H1 (cell line): ENCODE results near the gene GRXCR2. TPM values are rescaled to one million over a fixed set of nuclear protein-coding genes. Genes with fewer than 3 reads are reported as not detected.

Experiments
- CTCF ChIA-PET: fragments of 300-600 bp; sonication (Branson Sonifier 250); formaldehyde crosslinking; loops from one replicate; lab custom pipeline; 2021; ENCODE audit not compliant: partially characterized antibody; lab: Charles Lee
- POLR2A ChIA-PET: fragments of 300-600 bp; sonication (Branson Sonifier 250); formaldehyde crosslinking; loops from one replicate; lab custom pipeline; 2021; ENCODE audit warnings: inconsistent platforms; ENCODE audit not compliant: partially characterized antibody; lab: Charles Lee
- DNase-seq, 2 experiments: peaks; one replicate each; pipeline versions ENCODE4 v3.0.0 to v3.0.0-alpha.2; 2010 to 2022; ENCODE audit warnings: low spot score in 2 of 2, low read depth in 1 of 2, mixed read lengths in 1 of 2
- FAIRE-seq: peaks from 2 replicates; lab custom pipeline; 2011; peaks lifted over from hg19 to GRCh38; lab: Jason Lieb, UNC
- H2AFZ ChIP-seq: 2 replicates; pipeline ENCODE4 v1.8.1; 2012; ENCODE audit warnings: low read length, inconsistent platforms
- H2AK5ac ChIP-seq: 2 replicates; pipeline ENCODE4 v1.6.1; 2013; ENCODE audit warnings: low read depth, low read length
- H2BK120ac ChIP-seq: replicated peaks from 2 replicates; pipeline ENCODE3; 2013; ENCODE audit warnings: low read depth, low read length, inconsistent platforms
- H2BK12ac ChIP-seq: 2 replicates; pipeline ENCODE4 v1.6.1; 2013; ENCODE audit warnings: low read depth, low read length
- H2BK15ac ChIP-seq: 2 replicates; pipeline ENCODE4 v1.6.1; 2013; ENCODE audit warnings: low read length
- H2BK20ac ChIP-seq: 2 replicates; pipeline ENCODE4 v1.6.1; 2013; ENCODE audit warnings: low read length
- H2BK5ac ChIP-seq: 2 replicates; pipeline ENCODE4 v1.6.1; 2013; ENCODE audit warnings: low read depth, low read length
- H3K14ac ChIP-seq: 2 replicates; pipeline ENCODE4 v1.6.1; 2013; ENCODE audit warnings: inconsistent platforms; ENCODE audit not compliant: insufficient read length
- H3K18ac ChIP-seq: 2 replicates; pipeline ENCODE4 v1.6.1; 2013; ENCODE audit warnings: low read length; ENCODE audit errors: extremely low read depth
- H3K23ac ChIP-seq: 2 replicates; pipeline ENCODE4 v1.6.1; 2013; ENCODE audit warnings: inconsistent platforms; ENCODE audit not compliant: insufficient read length
- H3K23me2 ChIP-seq: 2 replicates; pipeline ENCODE4 v1.6.1; 2013; ENCODE audit warnings: low read depth, low read length
- H3K27ac ChIP-seq: 2 replicates; pipeline ENCODE4 v1.6.1; 2011; ENCODE audit warnings: low read depth, low read length, inconsistent platforms
- H3K27me3 ChIP-seq, 4 experiments: replicated peaks in 1 of 4; 1 replicate in 1 of 4; 2 replicates in 3 of 4; pipeline versions ENCODE4 v1.6.1 to v1.8.1; 2011 to 2013; ENCODE audit warnings: low read length in 3 of 4, mild to moderate bottlenecking in 3 of 4, inconsistent platforms in 2 of 4, mixed read lengths in 2 of 4, moderate library complexity in 1 of 4; ENCODE audit not compliant: control insufficient read depth in 3 of 4, insufficient read depth in 3 of 4; ENCODE audit errors: extremely low read depth in 1 of 4
- H3K36me3 ChIP-seq, 4 experiments: 2 replicates each; pipeline versions ENCODE4 v1.6.1 to v1.8.1; 2011 to 2013; ENCODE audit warnings: mild to moderate bottlenecking in 4 of 4, low read length in 3 of 4, moderate library complexity in 2 of 4, control low read depth in 1 of 4, inconsistent platforms in 1 of 4; ENCODE audit not compliant: insufficient read depth in 4 of 4, control insufficient read depth in 2 of 4
- H3K4ac ChIP-seq: replicated peaks from 2 replicates; pipeline ENCODE3; 2013; ENCODE audit warnings: low read length, low read depth, mixed read lengths, inconsistent platforms; ENCODE audit not compliant: insufficient read length
- H3K4me1 ChIP-seq, 4 experiments: replicated peaks in 1 of 4; 1 replicate in 1 of 4; 2 replicates in 3 of 4; pipeline versions ENCODE4 v1.6.1 to v1.8.1; 2011 to 2013; ENCODE audit warnings: low read length in 3 of 4, inconsistent platforms in 2 of 4, mixed read lengths in 1 of 4; ENCODE audit not compliant: insufficient read depth in 4 of 4, control insufficient read depth in 3 of 4
- H3K4me2 ChIP-seq, 2 experiments: 2 replicates each; pipeline versions ENCODE4 v1.6.1 to v1.8.1; 2011 to 2013; ENCODE audit warnings: low read depth in 2 of 2, low read length in 2 of 2, control low read depth in 1 of 2, inconsistent platforms in 1 of 2, mild to moderate bottlenecking in 1 of 2; ENCODE audit not compliant: insufficient read depth in 1 of 2
- H3K4me3 ChIP-seq, 4 experiments: fragments of 200-600, 300-600 bp in 1 of 4; sonication (generic), shearing (Covaris generic), sonication (Bioruptor Twin) in 1 of 4; 2 replicates each; pipeline versions ENCODE4 v1.5.1 to v1.8.1; 2011 to 2016; ENCODE audit warnings: low read length in 4 of 4, low read depth in 3 of 4, control low read depth in 2 of 4, inconsistent platforms in 2 of 4, mild to moderate bottlenecking in 2 of 4, mixed read lengths in 1 of 4, moderate library complexity in 1 of 4; ENCODE audit not compliant: insufficient read depth in 2 of 4; ENCODE audit errors: extremely low read depth in 1 of 4
- H3K56ac ChIP-seq: replicated peaks from 2 replicates; pipeline ENCODE3; 2013; ENCODE audit warnings: low read depth, mild to moderate bottlenecking, mixed read lengths, low read length, inconsistent platforms; ENCODE audit not compliant: insufficient read length
- H3K79me1 ChIP-seq: 2 replicates; pipeline ENCODE4 v1.6.1; 2013; ENCODE audit warnings: low read depth, low read length, control low read depth
- H3K79me2 ChIP-seq, 2 experiments: 2 replicates each; pipeline versions ENCODE4 v1.6.1 to v1.8.1; 2012 to 2013; ENCODE audit warnings: low read length in 2 of 2, mild to moderate bottlenecking in 2 of 2, inconsistent platforms in 1 of 2; ENCODE audit not compliant: insufficient read depth in 2 of 2, control insufficient read depth in 1 of 2
- H3K9ac ChIP-seq, 4 experiments: replicated peaks in 1 of 4; 1 replicate in 1 of 4; 2 replicates in 3 of 4; pipeline versions ENCODE4 v1.6.1 to v1.8.1; 2011 to 2013; ENCODE audit warnings: low read depth in 3 of 4, low read length in 3 of 4, control low read depth in 2 of 4, mild to moderate bottlenecking in 2 of 4, moderate library complexity in 2 of 4, inconsistent platforms in 1 of 4; ENCODE audit errors: extremely low read depth in 1 of 4
- H3K9me3 ChIP-seq, 2 experiments: 2 replicates each; pipeline versions ENCODE4 v1.6.1 to v1.8.1; 2012 to 2013; ENCODE audit warnings: mild to moderate bottlenecking in 2 of 2, moderate library complexity in 2 of 2, control low read depth in 1 of 2, inconsistent platforms in 1 of 2, low read depth in 1 of 2, low read length in 1 of 2, mixed read lengths in 1 of 2; ENCODE audit not compliant: insufficient read depth in 2 of 2
- H4K20me1 ChIP-seq, 2 experiments: replicated peaks in 1 of 2; 2 replicates each; pipeline versions ENCODE3 to v1.8.1; 2011 to 2013; ENCODE audit warnings: inconsistent platforms in 2 of 2, low read length in 2 of 2, mild to moderate bottlenecking in 1 of 2; ENCODE audit not compliant: insufficient read depth in 2 of 2, control insufficient read depth in 1 of 2
- H4K5ac ChIP-seq: 2 replicates; pipeline ENCODE4 v1.6.1; 2013; ENCODE audit warnings: low read length, low read depth, mixed read lengths, inconsistent platforms; ENCODE audit not compliant: insufficient read length
- H4K8ac ChIP-seq: 2 replicates; pipeline ENCODE4 v1.8.0; 2013; ENCODE audit warnings: mild to moderate bottlenecking, moderate library complexity, low read length, inconsistent platforms; ENCODE audit not compliant: insufficient read depth; ENCODE audit errors: extremely low read depth
- H4K91ac ChIP-seq: replicated peaks from 2 replicates; pipeline ENCODE3; 2013; ENCODE audit warnings: low read length, mixed read lengths, inconsistent platforms; ENCODE audit not compliant: insufficient read length
- BRCA1 ChIP-seq: IDR thresholded peaks from 2 replicates; pipeline ENCODE4 v1.6.1; 2012; ENCODE audit warnings: low read depth, low read length, improper control_type of control experiment
- CBX5 ChIP-seq: fragments of 300-800, 300-1000 bp; sonication (generic); IDR thresholded peaks from 2 replicates; pipeline ENCODE4 v1.7.1; 2016; ENCODE audit warnings: antibody characterized with exemption, low read length, low read depth
- CREB1 ChIP-seq: IDR thresholded peaks from 2 replicates; pipeline ENCODE4 v1.6.1; 2012; ENCODE audit warnings: inconsistent platforms
- FOSL1 ChIP-seq: IDR thresholded peaks from 2 replicates; pipeline ENCODE4 v1.6.1; 2011; ENCODE audit warnings: mild to moderate bottlenecking, low read depth, low read length, moderate library complexity; ENCODE audit not compliant: insufficient read depth
- POLR2AphosphoS5 ChIP-seq: IDR thresholded peaks from 2 replicates; pipeline ENCODE4 v1.6.1; 2011; ENCODE audit warnings: low read depth, low read length
- WGBS, 2 experiments: shearing (Covaris generic) in 1 of 2; methylation state at CpG; one replicate each; pipeline versions ENCODE4 v1.1.6 to v1.1.7; 2013 to 2015; ENCODE audit warnings: low lambda C conversion rate in 2 of 2, mixed read lengths in 2 of 2, inconsistent platforms in 1 of 2, low coverage in 1 of 2, missing lambda C conversion rate in 1 of 2; ENCODE audit not compliant: insufficient replicate concordance in 2 of 2, insufficient coverage in 1 of 2, insufficient read length in 1 of 2; ENCODE audit errors: extremely low coverage in 1 of 2, missing lambda C conversion rate in 1 of 2; 5-methylcytosine and 5-hydroxymethylcytosine counted together
- polyA plus RNA-seq, 7 experiments: library from polyadenylated mRNA; depleted of rRNA in 3 of 7; stranded (reverse) in 5 of 7; unstranded in 2 of 7; fragments of >200 nt in 5 of 7; fragments of 200-250 nt in 2 of 7; gene quantifications; 1 replicate in 5 of 7; 2 replicates in 1 of 7; 4 replicates in 1 of 7; pipeline versions ENCODE4 v1.2.1 to v1.2.3, GENCODE V29; 2011 to 2013; ENCODE audit warnings: missing spikeins in 2 of 7, mixed read lengths in 2 of 7
- total RNA-seq: library from RNA; stranded (reverse); fragmentation: NEBNext Ultra II Directional; extraction: Animal tissue kit (Norgen Biotek cat#: 25700); gene quantifications from 2 replicates; pipeline ENCODE4 v1.2.1, GENCODE V29; 2021

The GRXCR2 gene
- total and polyA plus RNA-seq, 2 of the 8 experiments (the other 6 are each of a cell fraction or from before 2014, with no cell fraction given) = not detected

GRCh38 chr5:145915970-145916638 lies 43.3 kb upstream of the GRXCR2 start:
- no peaks in the 10 kb centered on the region for H4K20me1 ChIP-seq
- no peaks in the 10 kb centered on the region for H3K9me3 ChIP-seq
- H3K9ac ChIP-seq = no peak overlapping the region
- H3K36me3 ChIP-seq = no peaks in the 10 kb centered on the region
- POLR2A ChIA-PET = no interaction called here
- H3K4me3 ChIP-seq = no peak overlapping the region
- H2AK5ac ChIP-seq = no peak overlapping the region
- H3K27me3 ChIP-seq = no peaks in the 10 kb centered on the region
- H3K23ac ChIP-seq = no peak overlapping the region
- FAIRE-seq = no peak
- H3K14ac ChIP-seq = no peak overlapping the region
- no peak overlapping the region for H2BK12ac ChIP-seq
- H3K23me2 ChIP-seq = no peaks in the 10 kb centered on the region
- WGBS, 2 experiments = 90% methylated on average over 7 of the region's 7 CpGs; no CpG with 5 or more reads in 1 of the 2 experiments
- peaks cover 0 to 4% (median 0%) of the 10 kb centered on the region in 4 experiments; a peak in 2 of 7 replicates for H3K4me1 ChIP-seq
- no peak overlapping the region for H3K18ac ChIP-seq
- no peaks in the 10 kb centered on the region for H3K79me2 ChIP-seq
- no peak overlapping the region for H2BK5ac ChIP-seq
- no peak overlapping the region for H2BK20ac ChIP-seq
- no peak overlapping the region for H4K8ac ChIP-seq
- H2BK15ac ChIP-seq = no peak overlapping the region
- no peak overlapping the region for H4K5ac ChIP-seq
- TF ChIP-seq POLR2AphosphoS5 (no peak), CREB1 (no peak), FOSL1 (no peak), BRCA1 (no peak), CBX5 (no peak)
- TF ChIP-seq, all 59 proteins: peak for 0
- no peak overlapping the region for H3K56ac ChIP-seq
- DNase-seq = no peak
- no peaks in the 10 kb centered on the region for H3K79me1 ChIP-seq
- H3K4ac ChIP-seq = no peak overlapping the region
- H2AFZ ChIP-seq = no peak overlapping the region
- no peak overlapping the region for H2BK120ac ChIP-seq
- CTCF ChIA-PET = interaction anchor here (0.6 to 4.4 kb wide), 7 partner anchors 8 to 125 kb away, joined by 3 to 31 read pairs (median 6); no protein-coding TSS in a partner anchor
- no peak overlapping the region for H3K27ac ChIP-seq
- H4K91ac ChIP-seq = no peak overlapping the region
- no peak overlapping the region for H3K4me2 ChIP-seq
